Activated CD4-positive, alpha-beta memory T cell treated with anti-CD3 and anti-CD28 coated beads for 36 hours (primary cell): ENCODE results near the gene ATP6V1B1. TPM values are rescaled to one million over a fixed set of nuclear protein-coding genes. Genes with fewer than 3 reads are reported as not detected.
"Not testable (repeated sequence)": the region's sequence is repeated elsewhere in the genome, so short reads cannot be mapped to it uniquely, and the experiment has no call there.

Experiments used
- CTCF ChIA-PET: fragments of 350-600 bp; sonication (Branson Sonifier 250); formaldehyde crosslinking; loops from one replicate; lab custom pipeline; 2021; ENCODE audit warnings: antibody characterized with exemption, inconsistent platforms; lab: Charles Lee
- POLR2A ChIA-PET: fragments of 350-600 bp; sonication (Branson Sonifier 250); formaldehyde crosslinking; loops from one replicate; lab custom pipeline; 2021; ENCODE audit warnings: antibody characterized with exemption; lab: Charles Lee
- DNase-seq: peaks from one replicate; pipeline ENCODE4 v3.0.0-alpha.2; 2020
- H3K27ac Mint-ChIP-seq: one replicate; pipeline ENCODE4 v1.8.0; 2021; ENCODE audit warnings: mixed read lengths
- H3K27me3 Mint-ChIP-seq: one replicate; pipeline ENCODE4 v1.8.0; 2021; ENCODE audit warnings: mixed read lengths
- H3K36me3 Mint-ChIP-seq: one replicate; pipeline ENCODE4 v1.8.0; 2021; ENCODE audit warnings: mixed read lengths
- H3K4me1 Mint-ChIP-seq: one replicate; pipeline ENCODE4 v1.8.0; 2021; ENCODE audit warnings: low read depth, mixed read lengths
- H3K4me3 Mint-ChIP-seq: one replicate; pipeline ENCODE4 v1.8.0; 2021; ENCODE audit warnings: mild to moderate bottlenecking, mixed read lengths
- H3K9me3 Mint-ChIP-seq: one replicate; pipeline ENCODE4 v1.8.0; 2021; ENCODE audit warnings: mixed read lengths
- intact Hi-C: fragments of 100-400 bp; cut with micrococcal nuclease; formaldehyde crosslinking; loops from one replicate; pipeline ENCODE4 v1.15.1; 2023
- total RNA-seq, 2 experiments: library from RNA; stranded (reverse); gene quantifications; one replicate each; pipeline ENCODE4 v1.2.3, GENCODE V29; 2021

ATP6V1B1 gene
- total RNA-seq, 2 experiments from 2014 or later: not detected

DNA sequence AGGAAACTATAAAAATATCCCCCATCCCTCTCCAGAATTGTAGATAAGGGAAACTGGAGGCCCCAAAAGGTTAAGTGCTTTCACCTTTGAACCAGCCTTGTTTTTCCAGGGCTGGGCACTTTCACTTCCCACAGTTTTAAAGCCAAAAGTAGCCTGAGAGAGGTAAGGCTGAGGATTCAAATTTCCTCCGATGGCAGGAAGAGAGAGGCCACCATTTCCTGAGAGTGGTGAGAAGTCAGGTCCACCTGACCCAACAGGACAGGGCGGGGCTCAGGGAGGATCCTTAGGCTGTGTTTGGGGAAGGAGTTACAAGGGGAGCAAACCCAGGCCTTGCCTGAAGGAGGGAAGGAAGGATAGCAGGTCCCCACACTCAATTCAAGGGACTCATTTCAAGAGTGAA, 63.7 kb downstream of the ATP6V1B1 start:
- POLR2A ChIA-PET: no interaction called here
- Mint-ChIP-seq H3K27me3 (no peaks in the 10 kb centered on the region), H3K9me3 (no peaks in the 10 kb centered on the region), H3K4me1 (peaks cover 13% of the 10 kb centered on the region), H3K4me3 (no peak overlapping the region), H3K36me3 (no peaks in the 10 kb centered on the region), H3K27ac (no peak overlapping the region)
- CTCF ChIA-PET: interaction anchor here (2.5 to 5.2 kb wide), 3 partner anchors 15 to 33 kb away, joined by 8 to 64 read pairs (median 53); partner anchors contain the start of gene ANKRD53
- intact Hi-C loops: loop anchor here (10.0 kb wide), 1 partner anchor 225 kb away; the partner anchor contains the start of gene PAIP2B
- no peak for DNase-seq

DNA sequence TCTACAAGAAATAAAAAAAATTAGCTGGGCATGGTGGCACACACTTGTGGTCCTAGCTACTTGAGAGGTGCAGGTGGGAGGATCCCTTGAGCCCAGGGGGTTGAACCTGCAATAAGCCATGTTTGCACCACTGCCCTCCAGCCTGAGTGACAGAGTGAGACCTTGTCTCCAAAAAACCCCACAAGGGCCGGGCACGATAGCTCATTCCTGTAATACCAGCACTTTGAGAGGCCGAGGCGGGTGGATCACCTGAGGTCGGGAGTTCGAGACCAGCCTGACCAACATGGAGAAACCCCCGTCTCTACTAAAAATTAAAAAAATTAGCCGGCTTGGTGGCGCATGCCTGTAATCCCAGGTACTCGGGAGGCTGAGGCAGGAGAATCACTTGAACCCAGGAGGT, 64.2 kb downstream of the ATP6V1B1 start:
- intact Hi-C loops: loop anchor here (10.0 kb wide), 1 partner anchor 225 kb away; the partner anchor contains the start of gene PAIP2B
- CTCF ChIA-PET: interaction anchor here (2.5 to 5.2 kb wide), 3 partner anchors 16 to 34 kb away, joined by 8 to 64 read pairs (median 53); partner anchors contain the start of gene ANKRD53
- H3K27ac Mint-ChIP-seq, H3K9me3 Mint-ChIP-seq, POLR2A ChIA-PET, H3K36me3 Mint-ChIP-seq, H3K4me3 Mint-ChIP-seq, H3K27me3 Mint-ChIP-seq: not testable (repeated sequence)
- peak; percentile 7 for DNase-seq
- peaks cover 13% of the 10 kb centered on the region for H3K4me1 Mint-ChIP-seq

DNA sequence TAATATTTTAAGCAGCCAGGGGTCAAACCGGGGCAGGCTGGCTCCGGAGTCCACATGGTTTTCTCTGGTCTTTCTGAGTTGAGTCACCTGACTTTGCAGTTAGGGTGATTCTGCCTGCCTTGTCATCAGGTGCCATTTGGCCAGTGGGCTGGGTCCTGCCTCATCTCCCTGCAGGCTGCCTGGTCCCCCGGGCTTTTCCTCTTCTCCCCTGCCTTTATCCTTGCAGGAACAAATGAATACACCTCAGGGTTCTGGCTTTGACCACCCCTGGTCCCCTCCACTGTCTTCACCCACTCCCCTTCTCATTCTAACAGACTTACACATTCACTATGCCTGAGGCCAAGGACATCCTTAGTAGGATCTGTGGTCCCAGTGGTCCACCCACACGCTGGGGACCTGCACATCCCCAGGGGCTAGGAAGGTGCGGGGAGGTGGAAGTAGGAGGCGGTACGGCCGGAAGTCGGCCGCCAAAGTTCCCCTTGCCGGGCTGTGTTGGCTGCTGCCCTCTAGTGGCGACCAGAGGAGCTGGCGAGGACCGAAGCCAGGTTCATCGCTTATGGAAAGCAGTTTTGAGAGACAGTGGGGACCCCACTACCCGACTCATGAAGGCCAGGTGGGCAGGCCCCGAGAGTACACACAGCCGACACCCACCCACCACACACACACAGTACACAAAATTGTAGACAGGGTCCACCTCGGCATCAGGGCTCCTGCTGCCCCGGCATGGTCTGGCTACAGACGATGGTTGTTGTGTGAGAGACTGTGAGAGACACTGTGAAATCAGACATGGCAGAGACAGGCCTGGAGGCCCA, 65.3 kb downstream of the ATP6V1B1 start:
- POLR2A ChIA-PET: no interaction called here
- peak overlapping the region; percentile 74 for H3K27ac Mint-ChIP-seq
- intact Hi-C loops: loop anchor here (1.0 kb wide), 2 partner anchors 16 to 36 kb away; no protein-coding TSS in a partner anchor
- peaks cover 2% of the 10 kb centered on the region for H3K27me3 Mint-ChIP-seq
- no peaks in the 10 kb centered on the region for H3K9me3 Mint-ChIP-seq
- H3K4me3 Mint-ChIP-seq: peak overlapping the region; percentile 72
- peak; percentile 89 for DNase-seq
- H3K36me3 Mint-ChIP-seq: no peaks in the 10 kb centered on the region
- CTCF ChIA-PET: interaction anchor here (0.6 to 5.2 kb wide), 27 partner anchors 8 to 512 kb away, joined by 3 to 64 read pairs (median 4); partner anchors contain the start of genes ANKRD53 and NAGK
- peaks cover 7% of the 10 kb centered on the region for H3K4me1 Mint-ChIP-seq

DNA sequence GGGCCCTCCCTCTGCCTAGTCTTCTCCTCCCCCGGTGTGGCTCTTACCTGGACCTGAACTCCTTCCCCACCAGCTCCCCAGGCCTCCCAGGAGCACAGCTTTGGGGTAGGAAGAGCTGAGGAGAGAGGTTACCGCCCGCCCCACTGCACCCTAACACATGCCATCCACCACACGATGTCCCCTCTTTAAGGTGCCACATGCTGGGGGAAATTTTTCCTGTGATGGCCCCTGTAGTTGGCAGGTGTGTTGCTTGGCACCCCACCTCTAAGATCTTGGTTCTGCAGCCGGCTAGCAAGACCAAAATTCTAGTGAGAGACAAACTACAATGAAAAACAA, 65.9 kb downstream of the ATP6V1B1 start:
- Mint-ChIP-seq H3K4me3 (no peak overlapping the region), H3K27ac (no peak overlapping the region), H3K27me3 (peaks cover 2% of the 10 kb centered on the region), H3K9me3 (no peaks in the 10 kb centered on the region), H3K4me1 (peaks cover 7% of the 10 kb centered on the region), H3K36me3 (no peaks in the 10 kb centered on the region)
- ChIA-PET CTCF (interaction anchor here (0.6 to 5.2 kb wide), 27 partner anchors 9 to 512 kb away, joined by 3 to 64 read pairs (median 4); partner anchors contain the start of genes ANKRD53 and NAGK), POLR2A (no interaction called here)
- no peak for DNase-seq
- intact Hi-C loops: loop anchor here (1.0 kb wide), 2 partner anchors 16 to 36 kb away; no protein-coding TSS in a partner anchor

DNA sequence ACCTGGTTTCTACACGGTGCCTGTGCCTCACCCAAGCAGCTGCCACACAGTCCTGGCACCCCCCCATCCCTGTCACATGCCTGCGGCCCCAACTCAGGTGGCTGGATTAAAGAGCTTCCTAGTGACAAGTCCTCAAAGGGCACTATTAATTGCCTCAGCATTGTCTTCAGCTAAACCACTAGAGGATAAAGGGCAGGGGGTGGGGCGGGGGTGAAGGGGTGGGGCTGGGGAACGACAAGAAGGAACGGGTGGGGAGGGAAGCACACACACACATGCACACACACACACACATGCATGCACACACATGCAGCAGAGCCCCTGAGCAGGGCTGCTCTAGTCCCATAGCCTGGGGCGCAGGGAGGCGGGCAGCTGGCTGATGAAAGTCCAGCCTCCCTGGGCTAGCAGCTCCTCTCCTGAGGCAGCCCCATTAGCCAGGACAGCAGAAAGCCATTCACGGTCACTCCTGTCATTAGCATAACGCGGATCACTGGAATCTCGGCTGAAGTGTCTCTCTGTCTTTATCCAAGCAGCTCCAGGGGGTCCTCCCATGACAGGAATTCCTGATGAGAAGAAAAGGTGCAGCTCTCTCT, 66.4 kb downstream of the ATP6V1B1 start:
- ChIA-PET CTCF (interaction anchor here (0.9 to 5.2 kb wide), 22 partner anchors 8 to 511 kb away, joined by 3 to 64 read pairs (median 4); partner anchors contain the start of genes ANKRD53 and NAGK), POLR2A (no interaction called here)
- DNase-seq: no peak
- Mint-ChIP-seq H3K4me3 (no peak overlapping the region), H3K27ac (no peak overlapping the region), H3K36me3 (no peaks in the 10 kb centered on the region), H3K4me1 (peaks cover 7% of the 10 kb centered on the region), H3K9me3 (no peaks in the 10 kb centered on the region), H3K27me3 (peaks cover 2% of the 10 kb centered on the region)
- intact Hi-C loops: loop anchor here (1.0 kb wide), 2 partner anchors 17 to 37 kb away; no protein-coding TSS in a partner anchor

DNA sequence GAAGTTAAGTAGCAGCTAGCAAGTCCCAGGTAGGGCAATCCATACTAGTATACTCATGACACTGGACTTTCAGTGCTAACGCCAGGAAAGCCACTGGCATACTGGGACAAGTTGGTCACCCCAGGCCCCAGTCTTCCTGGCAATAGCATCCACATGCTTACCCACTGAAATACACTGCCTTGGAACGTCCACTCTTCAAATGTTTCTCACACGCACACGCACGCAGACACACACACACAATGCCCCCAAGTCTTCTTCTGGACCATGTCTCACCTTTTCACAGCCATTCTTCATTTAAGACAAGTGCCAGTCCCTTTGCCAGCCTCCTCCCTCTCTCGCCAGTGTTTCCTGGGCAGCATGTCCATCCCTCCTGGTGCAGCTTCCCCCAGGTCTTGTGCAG, 67.7 kb downstream of the ATP6V1B1 start:
- POLR2A ChIA-PET: no interaction called here
- no peaks in the 10 kb centered on the region for H3K9me3 Mint-ChIP-seq
- no peak overlapping the region for H3K27ac Mint-ChIP-seq
- no peak overlapping the region for H3K4me3 Mint-ChIP-seq
- CTCF ChIA-PET: interaction anchor here (1.0 to 5.2 kb wide), 3 partner anchors 9 to 55 kb away, joined by 3 to 64 read pairs (median 3); no protein-coding TSS in a partner anchor
- H3K36me3 Mint-ChIP-seq: no peaks in the 10 kb centered on the region
- H3K4me1 Mint-ChIP-seq: peaks cover 7% of the 10 kb centered on the region
- H3K27me3 Mint-ChIP-seq: peaks cover 6% of the 10 kb centered on the region
- DNase-seq: no peak
- intact Hi-C loops: no loop called here

DNA sequence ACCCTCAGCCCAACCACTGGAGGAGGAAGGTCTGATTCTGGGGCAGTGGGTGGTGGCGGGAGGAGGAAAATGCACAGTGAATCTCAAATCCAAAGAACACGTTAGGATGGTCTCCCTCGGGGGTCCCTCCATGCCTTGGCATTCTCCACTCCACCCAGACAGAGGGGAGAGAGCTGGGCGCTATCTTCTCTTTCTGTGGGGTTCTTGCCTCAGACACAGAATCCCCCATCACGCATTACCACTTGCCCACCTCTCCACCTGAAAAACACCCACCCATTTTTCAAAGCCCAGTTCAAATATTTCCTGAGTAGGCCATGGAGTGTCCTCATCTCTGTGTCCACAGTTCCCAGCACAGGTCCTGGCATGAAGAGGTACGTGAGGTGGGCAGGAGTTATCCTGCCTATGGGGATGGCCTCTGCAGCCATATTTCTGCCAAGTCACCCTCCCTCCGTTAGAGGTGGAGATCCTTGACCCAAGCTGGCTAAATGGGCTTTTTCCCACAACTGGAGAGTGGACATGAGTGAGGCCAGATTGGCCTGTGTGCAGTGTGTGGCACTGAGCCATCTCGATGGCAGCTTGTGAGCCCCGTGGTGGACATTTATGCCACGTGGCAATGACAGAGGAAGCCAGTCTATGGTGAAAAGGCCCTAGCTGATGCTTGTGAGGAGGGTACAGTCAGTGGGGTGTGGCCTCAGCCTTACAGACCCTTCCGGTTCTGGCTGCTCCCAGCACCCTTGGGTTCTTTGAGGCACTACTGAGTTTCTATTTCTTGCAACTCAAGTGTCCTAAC, 68.5 kb downstream of the ATP6V1B1 start:
- no peaks in the 10 kb centered on the region for H3K36me3 Mint-ChIP-seq

DNA sequence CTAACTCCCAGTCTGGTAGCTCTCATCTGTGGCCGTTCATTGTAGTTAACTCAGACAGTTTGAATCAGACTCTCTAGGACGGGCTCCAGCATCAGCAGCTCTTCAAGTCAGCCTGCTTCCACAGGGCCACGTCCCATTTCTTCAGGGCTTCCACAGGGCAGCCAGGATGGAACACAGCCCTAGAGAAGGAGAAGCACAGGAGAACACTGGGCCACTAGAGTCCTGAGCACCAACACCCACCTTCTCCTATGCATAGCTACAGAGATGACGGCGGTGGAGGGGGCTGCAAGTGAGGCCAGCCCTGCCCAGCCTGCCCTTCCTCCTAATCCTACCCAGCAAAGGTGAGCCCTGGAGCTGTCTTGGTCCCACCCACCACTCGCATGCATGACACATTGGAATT, 69.2 kb downstream of the ATP6V1B1 start:
- ChIA-PET CTCF (interaction anchor here (0.6 kb wide), 1 partner anchor 9 kb away, joined by 3 read pairs; no protein-coding TSS in a partner anchor), POLR2A (no interaction called here)
- Mint-ChIP-seq H3K27ac (no peak overlapping the region), H3K9me3 (no peaks in the 10 kb centered on the region), H3K4me3 (no peak overlapping the region), H3K4me1 (peaks cover 7% of the 10 kb centered on the region), H3K27me3 (peaks cover 13% of the 10 kb centered on the region), H3K36me3 (no peaks in the 10 kb centered on the region)
- no peak for DNase-seq
- intact Hi-C loops: no loop called here

More for the DNA sequence above, 68.5 kb downstream of the ATP6V1B1 start:
- Mint-ChIP-seq H3K4me3 (no peak overlapping the region), H3K9me3 (no peaks in the 10 kb centered on the region), H3K27ac (no peak overlapping the region), H3K27me3 (peaks cover 10% of the 10 kb centered on the region), H3K4me1 (peaks cover 7% of the 10 kb centered on the region)
- CTCF ChIA-PET: interaction anchor here (1.0 to 5.2 kb wide), 2 partner anchors 38 to 56 kb away, joined by 3 to 64 read pairs; no protein-coding TSS in a partner anchor
- POLR2A ChIA-PET: no interaction called here
- intact Hi-C loops: no loop called here
- no peak for DNase-seq

DNA sequence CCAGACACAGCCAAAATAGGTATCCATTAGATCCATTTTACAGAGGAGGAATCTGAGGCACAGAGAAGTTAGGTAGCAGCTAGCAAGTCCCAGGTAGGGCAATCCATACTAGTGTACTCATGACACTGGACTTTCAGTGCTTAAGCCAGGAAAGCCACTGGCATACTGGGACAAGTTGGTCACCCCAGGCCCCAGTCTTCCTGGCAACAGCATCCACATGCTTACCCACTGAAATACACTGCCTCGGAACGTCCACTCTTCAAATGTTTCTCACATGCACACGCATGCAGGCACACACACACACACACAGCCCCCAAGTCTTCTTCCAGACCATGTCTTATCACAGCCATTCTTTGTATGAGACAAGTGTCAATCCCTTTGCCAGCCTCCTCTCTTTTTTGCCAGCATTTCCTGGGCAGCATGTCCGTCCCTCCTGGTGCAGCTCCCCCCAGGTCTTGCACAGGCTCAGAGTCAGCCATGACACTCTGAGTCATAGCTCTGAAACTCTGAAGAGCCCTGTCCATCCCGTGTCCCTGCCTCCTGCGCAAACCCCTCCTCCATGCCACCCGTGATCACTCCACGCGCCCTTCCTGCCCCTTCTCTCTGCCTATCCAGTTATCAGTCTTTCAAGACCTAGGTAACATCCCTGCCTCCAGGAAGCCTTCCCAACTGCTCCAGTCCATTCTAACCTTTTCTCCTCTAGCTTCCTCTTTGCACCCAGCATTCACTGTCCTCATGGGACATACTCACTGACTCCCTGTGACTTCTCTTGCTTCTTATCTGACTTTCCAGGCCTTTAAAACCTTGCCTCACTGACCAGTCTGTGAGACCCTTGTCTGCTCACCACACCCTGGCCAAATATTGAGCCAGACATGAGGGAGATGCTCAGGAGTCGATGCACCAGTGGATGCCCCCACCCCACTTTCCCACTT, 69.8 kb downstream of the ATP6V1B1 start:
- no peak for DNase-seq
- H3K9me3 Mint-ChIP-seq: no peaks in the 10 kb centered on the region
- H3K36me3 Mint-ChIP-seq: no peaks in the 10 kb centered on the region
- H3K4me1 Mint-ChIP-seq: peaks cover 5% of the 10 kb centered on the region
- peaks cover 19% of the 10 kb centered on the region for H3K27me3 Mint-ChIP-seq
- intact Hi-C loops: no loop called here
- CTCF ChIA-PET: interaction anchor here (0.6 kb wide), 1 partner anchor 9 kb away, joined by 3 read pairs; no protein-coding TSS in a partner anchor
- POLR2A ChIA-PET: no interaction called here
- H3K4me3 Mint-ChIP-seq: no peak overlapping the region
- no peak overlapping the region for H3K27ac Mint-ChIP-seq

DNA sequence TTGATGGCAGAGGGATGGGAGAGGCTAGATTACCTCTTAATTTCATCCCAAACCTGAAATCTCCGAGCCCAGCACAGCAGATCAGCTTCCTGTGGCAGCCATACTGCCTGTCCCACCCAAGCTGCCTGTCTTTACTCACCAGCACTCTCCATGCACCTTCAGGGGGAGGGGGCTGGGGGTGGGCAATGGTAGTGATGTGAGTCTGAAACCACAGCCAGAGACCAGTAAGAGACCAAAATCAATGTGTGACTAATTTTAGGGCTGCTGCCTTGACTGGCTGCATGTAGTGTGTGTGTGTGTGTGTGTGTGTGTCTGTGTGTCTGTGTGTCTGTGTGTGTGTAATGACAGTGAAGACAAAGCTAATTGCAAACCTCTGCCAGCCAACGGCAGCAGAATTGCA, 70.6 kb downstream of the ATP6V1B1 start:
- H3K27ac Mint-ChIP-seq: no peak overlapping the region
- POLR2A ChIA-PET: no interaction called here
- H3K4me3 Mint-ChIP-seq: no peak overlapping the region
- DNase-seq: no peak
- H3K36me3 Mint-ChIP-seq: no peaks in the 10 kb centered on the region
- no peaks in the 10 kb centered on the region for H3K9me3 Mint-ChIP-seq
- peaks cover 19% of the 10 kb centered on the region for H3K27me3 Mint-ChIP-seq
- intact Hi-C loops: no loop called here
- CTCF ChIA-PET: interaction anchor here (0.7 kb wide), 1 partner anchor 224 kb away, joined by 3 read pairs; no protein-coding TSS in a partner anchor
- H3K4me1 Mint-ChIP-seq: no peaks in the 10 kb centered on the region
